A673 (cell line): Measurements from ENCODE around the gene DNAI1.

Source experiments
- EZH2 ChIP-seq: fragments of 200-600 bp; sonication (generic); IDR thresholded peaks from 2 replicates; pipeline ENCODE4 v1.6.1; 2017; ENCODE audit warnings: borderline replicate concordance, low read depth, mild to moderate bottlenecking, mixed read lengths, antibody characterized with exemption, low read length; ENCODE audit not compliant: poor library complexity, severe bottlenecking
- TF ChIP-seq, protein P1 (sequence below): fragments of 300-800, 200-600 bp; sonication (generic); conservative IDR thresholded peaks from 2 replicates; pipeline ENCODE4 v1.5.1; 2017; ENCODE audit warnings: low read depth, mild to moderate bottlenecking, antibody characterized with exemption, low read length, moderate library complexity, mixed read lengths

DNA sequence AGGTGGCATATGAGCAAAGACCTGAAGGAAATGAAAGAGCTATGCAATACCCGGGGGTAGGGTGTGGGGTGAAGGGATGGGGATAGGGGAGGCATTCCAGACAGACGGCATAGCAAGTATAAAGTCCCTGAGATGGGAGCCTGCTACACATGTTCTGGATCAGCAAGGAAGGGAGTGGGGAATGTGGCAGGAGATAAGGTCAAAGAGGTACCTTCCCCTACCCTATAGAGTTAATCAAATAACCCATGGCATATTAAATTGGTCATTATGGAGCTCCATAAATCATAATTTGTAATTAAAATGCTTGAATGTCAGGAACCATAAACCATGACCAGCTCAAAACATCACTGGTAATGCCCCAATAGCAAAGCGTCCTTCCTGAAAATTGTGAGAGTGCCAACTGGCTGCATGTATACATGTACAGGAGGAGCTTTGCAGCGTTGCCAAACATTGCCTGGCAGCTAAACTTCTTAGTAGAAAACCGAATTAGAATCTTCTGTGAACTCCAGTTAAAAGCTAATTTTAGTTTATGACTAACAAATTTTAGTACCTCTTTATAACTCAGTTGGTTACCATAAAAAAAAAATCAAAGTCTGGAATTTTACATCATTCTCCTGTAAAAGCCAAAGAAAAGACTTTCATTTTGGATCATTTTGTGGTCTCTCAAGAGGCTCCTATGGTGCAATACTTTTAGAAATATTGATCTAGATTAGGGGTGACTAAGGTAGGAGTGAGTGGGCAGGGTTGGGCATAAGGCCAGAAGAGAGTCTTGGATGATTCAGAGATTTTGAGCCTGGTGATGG lies 4.7 kb downstream of the DNAI1 start:
- TF ChIP-seq, protein P1, sequence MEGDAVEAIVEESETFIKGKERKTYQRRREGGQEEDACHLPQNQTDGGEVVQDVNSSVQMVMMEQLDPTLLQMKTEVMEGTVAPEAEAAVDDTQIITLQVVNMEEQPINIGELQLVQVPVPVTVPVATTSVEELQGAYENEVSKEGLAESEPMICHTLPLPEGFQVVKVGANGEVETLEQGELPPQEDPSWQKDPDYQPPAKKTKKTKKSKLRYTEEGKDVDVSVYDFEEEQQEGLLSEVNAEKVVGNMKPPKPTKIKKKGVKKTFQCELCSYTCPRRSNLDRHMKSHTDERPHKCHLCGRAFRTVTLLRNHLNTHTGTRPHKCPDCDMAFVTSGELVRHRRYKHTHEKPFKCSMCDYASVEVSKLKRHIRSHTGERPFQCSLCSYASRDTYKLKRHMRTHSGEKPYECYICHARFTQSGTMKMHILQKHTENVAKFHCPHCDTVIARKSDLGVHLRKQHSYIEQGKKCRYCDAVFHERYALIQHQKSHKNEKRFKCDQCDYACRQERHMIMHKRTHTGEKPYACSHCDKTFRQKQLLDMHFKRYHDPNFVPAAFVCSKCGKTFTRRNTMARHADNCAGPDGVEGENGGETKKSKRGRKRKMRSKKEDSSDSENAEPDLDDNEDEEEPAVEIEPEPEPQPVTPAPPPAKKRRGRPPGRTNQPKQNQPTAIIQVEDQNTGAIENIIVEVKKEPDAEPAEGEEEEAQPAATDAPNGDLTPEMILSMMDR: no peak
- TF ChIP-seq EZH2: no peak
